Effector memory CD8-positive, alpha-beta T cell (primary cell): ENCODE data around the gene TMEM182.
A peak's percentile ranks its signal among the peaks of the same experiment; 100 is the strongest.

ENCODE experiments used
- ATAC-seq: fragments of 150-1000 bp; cut with Tn5 transposase; replicated peaks from 2 replicates; pipeline ENCODE4 v1.10.0; 2021; ENCODE audit warnings: mild to moderate bottlenecking, moderate library complexity
- DNase-seq, 3 experiments: peaks; one replicate each; pipeline ENCODE4 v3.0.0; 2021
- H3K27ac Mint-ChIP-seq, 2 donors: one replicate each; pipeline ENCODE4 v1.8.0; 2022; ENCODE audit warnings: mild to moderate bottlenecking in 2 of 2, mixed read lengths in 2 of 2, moderate library complexity in 2 of 2
- H3K27me3 Mint-ChIP-seq, 2 donors: one replicate each; pipeline ENCODE4 v1.8.0; 2022; ENCODE audit warnings: mixed read lengths in 2 of 2
- H3K36me3 Mint-ChIP-seq: one replicate; pipeline ENCODE4 v1.8.0; 2022; ENCODE audit warnings: mild to moderate bottlenecking, moderate library complexity, mixed read lengths; ENCODE audit not compliant: insufficient read depth
- H3K4me1 Mint-ChIP-seq, 2 donors: one replicate each; pipeline ENCODE4 v1.8.0; 2022; ENCODE audit warnings: low read depth in 2 of 2, mixed read lengths in 2 of 2
- H3K4me3 Mint-ChIP-seq, 2 donors: one replicate each; pipeline ENCODE4 v1.8.0; 2022; ENCODE audit warnings: mild to moderate bottlenecking in 2 of 2, mixed read lengths in 2 of 2, moderate library complexity in 2 of 2
- H3K9me3 Mint-ChIP-seq, 2 donors: one replicate each; pipeline ENCODE4 v1.8.0; 2022; ENCODE audit warnings: mixed read lengths in 2 of 2
- total RNA-seq, 9 experiments: gene quantifications; one replicate each; lab custom pipeline; 2026; lab: John Stamatoyannopoulos, UW

Gene TMEM182, protein sequence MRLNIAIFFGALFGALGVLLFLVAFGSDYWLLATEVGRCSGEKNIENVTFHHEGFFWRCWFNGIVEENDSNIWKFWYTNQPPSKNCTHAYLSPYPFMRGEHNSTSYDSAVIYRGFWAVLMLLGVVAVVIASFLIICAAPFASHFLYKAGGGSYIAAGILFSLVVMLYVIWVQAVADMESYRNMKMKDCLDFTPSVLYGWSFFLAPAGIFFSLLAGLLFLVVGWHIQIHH
- total RNA-seq = 1.6 to 4.2 (median 3.5) reads per million in 9 experiments

DNA sequence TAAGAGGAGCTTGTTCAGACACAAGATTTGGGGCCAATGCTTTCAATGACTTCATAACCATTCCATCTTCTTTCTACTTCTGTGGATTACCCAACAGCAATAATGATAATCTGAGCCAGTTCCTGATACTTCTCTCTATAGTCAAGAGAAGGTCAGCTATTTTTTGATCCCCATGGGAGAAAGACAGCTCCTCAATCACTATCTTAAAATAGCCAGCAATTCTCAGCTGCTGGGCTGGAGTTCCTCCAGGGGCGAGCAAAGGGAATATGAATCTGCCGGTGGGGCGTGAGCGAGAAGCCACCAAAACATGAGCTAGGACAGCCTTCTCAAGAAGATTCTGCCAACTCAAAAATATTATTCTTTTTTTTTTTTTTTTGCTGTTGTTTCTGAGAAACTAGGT, at the start of gene TMEM182:
TSS of gene TMEM182 (plus strand) at position 269 of the 400 bp plus-strand sequence. CDS start 187 bp downstream, outside the sequence.
- Mint-ChIP-seq H3K4me3 (no peak within 1 kb of the TSS), H3K27ac (no peak within 1 kb of the TSS), H3K9me3 (peaks cover 0 to 2% of the 10 kb centered on the region in 2 donors), H3K36me3 (peaks cover 4% of the 10 kb centered on the region), H3K27me3 (no peaks in the 10 kb centered on the region), H3K4me1 (peaks cover 0 to 5% of the 10 kb centered on the region in 2 donors)
- no peak for ATAC-seq
- no peak for DNase-seq

DNA sequence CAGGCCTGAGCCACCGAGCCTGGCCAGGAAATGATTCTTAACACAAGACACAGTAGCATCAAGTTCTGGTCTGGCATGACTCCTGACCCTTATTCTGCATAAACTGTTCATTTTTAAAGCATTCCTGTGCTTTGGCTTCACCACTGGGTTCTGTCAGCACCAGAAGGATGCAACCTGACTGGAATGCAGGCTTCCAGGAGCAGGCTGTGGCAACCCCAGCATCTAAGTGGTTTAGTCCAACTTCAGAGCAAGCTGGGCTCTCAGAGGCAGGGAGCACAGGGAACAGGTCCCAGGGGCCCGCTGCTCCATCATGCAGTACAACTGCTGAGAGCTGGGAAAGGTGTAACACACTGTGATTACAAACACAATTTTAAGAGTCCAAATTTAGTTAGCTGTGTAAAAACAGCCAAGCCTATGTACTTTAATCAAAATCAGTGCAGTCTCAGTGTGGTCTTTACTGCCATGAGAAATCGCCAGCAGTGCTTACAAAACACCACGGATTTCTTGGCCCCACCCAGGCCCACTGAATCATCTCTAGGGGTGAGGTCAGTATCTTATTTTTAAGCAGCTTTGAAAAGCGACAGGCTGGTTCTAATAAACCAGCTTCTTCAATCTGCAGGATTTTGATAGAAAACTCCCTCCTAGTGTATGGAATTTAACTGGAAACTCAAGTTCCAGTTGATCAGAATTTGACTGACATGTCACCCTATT, 44.4 kb upstream of the TMEM182 start:
- Mint-ChIP-seq H3K4me1 (no peaks in the 10 kb centered on the region), H3K9me3 (no peaks in the 10 kb centered on the region), H3K36me3 (peaks cover 15% of the 10 kb centered on the region), H3K27ac (no peak overlapping the region), H3K27me3 (no peaks in the 10 kb centered on the region), H3K4me3 (no peak overlapping the region)
- ATAC-seq = no peak
- no peak for DNase-seq

DNA sequence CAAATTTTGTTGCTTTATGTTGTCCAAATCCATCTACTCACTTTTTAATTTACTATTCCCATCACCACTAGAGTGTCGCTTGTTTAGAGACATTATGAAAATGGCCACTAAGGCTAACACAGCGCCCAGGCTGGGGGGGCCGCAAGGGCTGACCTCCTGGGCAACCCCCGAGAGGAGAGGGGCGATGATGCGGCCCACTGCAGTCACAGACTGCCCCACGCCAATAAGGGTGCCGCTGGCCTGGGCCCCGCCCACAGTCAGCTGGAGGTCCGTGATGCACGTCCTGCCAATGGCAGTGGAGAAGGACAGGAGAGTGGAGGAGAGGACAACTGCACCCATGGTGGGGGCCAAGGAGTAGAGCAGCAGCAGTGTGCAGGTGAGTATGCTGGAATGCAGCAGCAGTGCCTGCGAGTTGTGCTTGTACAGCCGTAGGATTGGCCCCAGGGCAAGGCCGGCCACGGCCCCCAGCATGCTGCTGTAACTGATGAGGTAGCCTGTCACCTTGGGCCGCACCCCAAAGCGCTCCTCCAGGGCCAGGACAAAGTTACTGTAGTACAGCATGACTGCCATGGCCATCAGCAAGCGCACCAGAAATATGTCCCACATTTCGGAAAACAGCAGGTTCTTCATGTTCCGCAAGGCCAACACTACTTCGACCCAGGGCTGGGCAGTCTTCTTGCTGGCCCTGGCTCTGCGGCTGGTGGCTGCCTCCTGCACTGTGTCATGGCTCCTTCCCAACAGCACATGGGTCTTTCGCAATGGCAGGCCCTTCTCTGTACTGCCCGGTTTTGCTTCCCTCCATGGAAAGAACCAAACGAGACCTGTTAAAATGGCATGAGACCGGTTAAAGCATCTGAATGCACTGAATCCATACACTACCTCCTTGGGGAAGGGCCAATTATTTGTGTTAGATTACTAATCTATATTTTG, 43.2 kb upstream of the TMEM182 start:
- ATAC-seq (no peak), DNase-seq (no peak)
- Mint-ChIP-seq H3K27me3 (no peaks in the 10 kb centered on the region), H3K4me3 (no peak overlapping the region), H3K9me3 (no peaks in the 10 kb centered on the region), H3K36me3 (peaks cover 27% of the 10 kb centered on the region), H3K4me1 (no peaks in the 10 kb centered on the region), H3K27ac (no peak overlapping the region)

DNA sequence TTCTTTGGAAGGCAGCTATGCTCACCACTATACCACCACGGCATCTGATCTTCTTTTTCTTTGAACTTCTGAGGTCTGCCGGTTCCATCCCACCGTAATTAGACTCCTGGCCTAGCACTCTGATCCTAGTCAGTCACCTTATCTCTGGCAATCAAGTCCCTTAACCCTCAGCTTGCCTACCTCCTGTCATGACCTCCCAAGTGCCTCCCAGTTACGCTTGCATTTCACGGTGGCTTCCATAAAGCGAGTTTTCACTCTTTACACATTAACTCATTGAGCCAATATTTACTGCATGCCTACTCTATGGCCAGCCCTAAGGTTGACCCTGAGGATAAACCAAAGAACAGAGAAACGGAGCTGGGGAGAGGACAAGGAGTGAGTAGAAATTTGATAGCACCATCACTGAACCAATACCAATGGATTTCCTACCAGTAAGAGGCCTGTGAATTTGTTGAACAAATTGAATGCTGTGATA, 37.8 kb upstream of the TMEM182 start:
- ATAC-seq (no peak), DNase-seq (no peak)
- Mint-ChIP-seq H3K4me1 (no peaks in the 10 kb centered on the region), H3K27me3 (no peaks in the 10 kb centered on the region), H3K9me3 (no peaks in the 10 kb centered on the region), H3K36me3 (peaks cover 52% of the 10 kb centered on the region), H3K4me3 (no peak overlapping the region), H3K27ac (no peak overlapping the region)

DNA sequence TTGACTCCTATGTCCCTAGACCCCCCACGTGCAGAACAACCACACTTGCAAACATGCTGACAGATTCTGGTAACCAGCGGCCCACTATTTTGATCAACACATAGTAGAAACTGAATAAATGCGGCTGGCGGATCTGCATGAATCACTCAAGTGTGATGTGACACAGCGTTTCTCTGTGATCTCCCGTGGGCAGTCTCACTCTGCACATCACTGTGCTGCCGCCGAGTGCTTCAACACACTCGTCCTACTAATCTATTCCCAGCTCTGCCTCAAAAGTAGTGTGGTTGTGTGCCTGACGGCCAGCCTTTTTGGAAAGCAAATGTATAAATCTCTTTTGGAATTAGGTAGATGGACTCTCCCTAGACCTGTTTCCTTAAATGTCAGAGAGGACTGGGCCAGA, 37.3 kb upstream of the TMEM182 start:
- Mint-ChIP-seq H3K9me3 (no peaks in the 10 kb centered on the region), H3K27ac (no peak overlapping the region), H3K4me1 (no peaks in the 10 kb centered on the region), H3K36me3 (peaks cover 52% of the 10 kb centered on the region), H3K27me3 (no peaks in the 10 kb centered on the region), H3K4me3 (no peak overlapping the region)
- DNase-seq (no peak), ATAC-seq (no peak)

DNA sequence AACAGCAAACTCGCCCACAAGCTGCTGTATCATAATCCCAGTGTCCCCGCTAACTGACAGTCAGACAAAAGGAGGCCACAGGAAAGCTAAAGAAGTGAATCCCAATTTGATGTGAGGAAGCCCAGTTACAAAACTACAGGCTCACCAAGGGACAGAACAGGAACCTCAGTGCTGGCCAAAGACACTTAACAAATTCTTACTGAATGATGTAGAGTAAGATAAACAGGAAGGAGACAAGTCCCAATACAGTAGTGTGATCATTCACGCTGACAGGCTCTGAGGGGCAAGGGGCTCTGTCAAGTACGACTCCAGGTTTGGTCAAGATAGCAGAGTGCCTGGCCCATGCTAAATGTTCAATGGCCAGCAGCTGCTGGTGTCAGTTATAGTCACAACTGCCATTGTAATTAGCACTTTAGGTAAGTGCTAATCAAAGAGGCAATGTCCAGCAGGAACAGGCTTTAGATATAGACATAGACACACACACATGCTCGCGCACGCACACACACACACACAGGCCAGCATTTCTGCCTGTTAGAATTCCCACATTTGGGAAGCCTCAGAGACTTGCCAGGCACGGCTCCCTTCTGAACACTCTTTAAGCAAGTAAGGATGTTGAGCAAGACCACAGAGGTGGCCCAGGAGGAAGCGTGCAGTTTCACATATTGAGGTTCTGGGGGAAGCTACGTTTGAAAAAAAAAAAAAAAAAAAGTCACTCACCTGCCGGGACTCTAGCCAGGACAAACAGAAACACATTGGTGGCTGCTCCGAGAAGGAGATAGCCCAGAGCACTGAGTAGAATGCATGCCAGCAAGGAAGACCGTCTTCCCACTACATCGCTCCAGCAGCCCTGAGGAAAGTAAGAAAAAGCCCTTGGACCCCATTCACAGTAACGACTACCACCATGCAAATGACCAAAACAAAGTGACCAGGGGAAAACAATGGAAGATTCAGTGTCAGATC, 35.4 kb upstream of the TMEM182 start:
- no peak for ATAC-seq

DNA sequence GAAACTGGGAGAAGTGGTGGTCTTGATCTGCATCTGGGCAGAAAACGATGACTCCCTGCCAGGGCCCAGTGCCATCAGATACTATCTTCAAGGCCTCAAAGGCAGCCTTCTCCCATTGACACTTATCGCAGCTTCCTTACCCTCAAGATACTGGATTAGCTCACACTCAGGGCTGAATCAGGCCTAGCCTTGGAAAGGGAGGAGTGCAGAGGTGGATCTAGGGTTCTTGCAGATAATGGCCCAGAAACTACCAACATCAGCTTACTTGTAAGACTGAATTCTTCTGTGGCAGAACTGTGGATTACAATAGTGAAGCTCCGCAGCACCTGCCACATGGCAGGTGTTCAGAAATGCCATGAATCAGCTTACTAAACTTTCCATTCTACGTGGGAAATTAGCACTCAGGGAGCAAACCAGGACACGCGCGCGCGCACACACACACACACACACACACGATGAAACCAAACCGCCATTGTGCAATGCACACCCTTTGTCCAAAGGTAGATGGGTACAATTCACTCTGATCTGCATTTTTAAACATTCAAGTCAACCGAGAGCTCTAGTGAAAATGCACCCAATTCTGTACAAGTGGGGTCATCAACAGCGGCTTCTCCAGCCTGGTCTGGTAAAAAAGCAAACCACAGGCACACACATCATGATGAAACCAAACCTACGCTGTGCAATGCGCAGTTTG, 26.3 kb upstream of the TMEM182 start:
- DNase-seq (no peak), ATAC-seq (no peak)
- H3K4me1 Mint-ChIP-seq = peaks cover 32% of the 10 kb centered on the region in 2 donors
- H3K27me3 Mint-ChIP-seq = no peaks in the 10 kb centered on the region
- peak overlapping the region; percentile 90 to 92 for H3K27ac Mint-ChIP-seq
- H3K9me3 Mint-ChIP-seq = no peaks in the 10 kb centered on the region
- H3K4me3 Mint-ChIP-seq = peak overlapping the region; percentile 94 to 97
- peaks cover 13% of the 10 kb centered on the region for H3K36me3 Mint-ChIP-seq

More for the DNA sequence above, 35.4 kb upstream of the TMEM182 start:
- Mint-ChIP-seq H3K9me3 (no peaks in the 10 kb centered on the region), H3K36me3 (peaks cover 60% of the 10 kb centered on the region), H3K27me3 (no peaks in the 10 kb centered on the region), H3K27ac (peak overlapping the region in 1 of 2 donors; percentile 10), H3K4me3 (no peak overlapping the region), H3K4me1 (no peaks in the 10 kb centered on the region)
- DNase-seq = no peak

DNA sequence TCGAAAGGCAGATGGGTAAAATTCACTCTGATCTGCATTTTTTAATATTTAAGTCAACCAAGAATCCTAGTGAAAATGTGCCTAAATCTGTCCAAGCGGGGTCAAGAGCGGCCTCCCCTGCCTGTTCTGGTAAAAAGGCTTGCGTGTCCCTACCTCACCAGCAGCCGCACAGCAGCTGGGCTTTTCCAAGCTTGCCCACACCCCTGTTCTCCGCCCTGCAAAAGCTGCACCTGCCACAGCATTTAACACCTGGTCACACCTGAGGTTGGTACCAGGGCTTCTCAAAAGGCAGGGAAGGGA, 25.8 kb upstream of the TMEM182 start:
- peak in 1 of 3 experiments; percentile 23 for DNase-seq
- Mint-ChIP-seq H3K36me3 (peaks cover 8% of the 10 kb centered on the region), H3K27me3 (no peaks in the 10 kb centered on the region), H3K27ac (peak overlapping the region; percentile 90 to 92), H3K4me3 (peak overlapping the region; percentile 94 to 97), H3K4me1 (peaks cover 32% of the 10 kb centered on the region in 2 donors), H3K9me3 (no peaks in the 10 kb centered on the region)
- no peak for ATAC-seq

DNA sequence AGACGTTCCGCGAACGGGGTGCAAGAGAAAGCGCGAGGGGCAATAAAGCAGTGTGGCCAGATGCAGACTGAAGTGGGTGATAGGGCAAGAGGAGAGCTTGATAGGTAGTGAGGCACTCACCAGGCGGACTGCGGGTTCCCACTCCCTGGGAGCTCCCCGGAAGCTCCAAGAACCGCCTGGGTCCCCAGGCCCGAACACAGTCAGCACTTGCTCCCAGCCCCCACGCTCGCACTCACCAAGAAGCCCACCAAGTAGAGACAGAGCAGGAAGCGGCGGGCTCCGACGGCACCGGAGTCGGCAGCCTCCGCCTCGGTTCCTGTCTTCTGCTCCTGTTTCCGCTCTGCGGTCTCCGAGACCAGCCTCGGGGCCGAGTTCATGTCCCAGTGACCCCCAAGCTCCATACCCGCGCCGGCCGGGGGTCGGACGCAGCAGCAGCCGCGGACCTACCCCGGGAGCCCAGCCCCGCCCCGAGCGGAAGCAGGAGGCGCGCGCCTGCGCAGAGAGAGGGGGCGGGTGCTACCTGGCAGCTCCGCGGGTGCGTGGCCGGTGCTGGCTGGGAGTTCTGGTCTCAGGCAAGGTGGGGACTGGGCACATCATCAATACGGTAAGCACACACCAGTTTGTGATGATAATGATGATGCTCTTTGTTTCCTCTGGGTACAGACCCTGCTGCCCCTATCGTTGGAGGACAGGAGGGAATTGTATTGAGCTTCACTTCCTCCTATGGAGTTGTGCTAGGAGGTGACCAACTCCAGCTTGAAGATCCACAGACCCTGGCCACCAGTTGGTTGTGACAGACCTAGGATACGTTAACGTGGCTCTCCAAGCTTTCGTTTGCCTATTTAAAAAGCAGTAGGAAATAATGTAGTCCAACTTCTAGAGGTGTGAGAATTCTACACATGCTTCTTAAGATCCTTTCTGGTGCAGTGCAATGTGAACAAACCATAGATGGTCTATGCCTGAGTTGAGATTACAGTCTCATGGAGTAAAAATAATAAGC, 25.1 kb upstream of the TMEM182 start:
- peak; percentile 76 to 81 (median 78) for DNase-seq
- H3K9me3 Mint-ChIP-seq = no peaks in the 10 kb centered on the region
- ATAC-seq = peak; percentile 88
- H3K27ac Mint-ChIP-seq = peak overlapping the region; percentile 90 to 92
- peak overlapping the region; percentile 94 to 97 for H3K4me3 Mint-ChIP-seq
- H3K4me1 Mint-ChIP-seq = peaks cover 32% of the 10 kb centered on the region in 2 donors
- H3K27me3 Mint-ChIP-seq = no peaks in the 10 kb centered on the region
- peaks cover 7% of the 10 kb centered on the region for H3K36me3 Mint-ChIP-seq

DNA sequence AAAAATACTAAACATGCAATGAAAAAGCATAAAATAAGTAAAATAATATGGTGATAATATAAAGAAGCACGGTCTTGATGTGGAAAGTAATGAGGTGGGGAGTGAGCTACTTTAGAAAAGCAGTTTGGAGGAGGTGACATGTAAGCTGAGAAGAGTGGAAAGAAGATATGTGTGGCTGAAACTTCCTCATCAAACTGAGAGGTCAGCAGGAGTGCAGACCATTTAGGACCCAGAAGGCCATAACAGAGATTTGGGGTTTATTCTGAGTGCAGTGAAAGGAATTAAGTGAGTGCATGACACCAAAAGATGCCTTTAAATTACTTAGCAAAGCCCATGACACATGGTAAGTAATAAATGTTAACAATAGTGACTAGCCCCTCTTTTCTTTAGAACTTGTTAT, 24.4 kb upstream of the TMEM182 start:
- ATAC-seq (no peak), DNase-seq (no peak)
- Mint-ChIP-seq H3K4me3 (peak overlapping the region; percentile 94 to 97), H3K4me1 (peaks cover 32% of the 10 kb centered on the region in 2 donors), H3K27me3 (no peaks in the 10 kb centered on the region), H3K9me3 (no peaks in the 10 kb centered on the region), H3K36me3 (peaks cover 7% of the 10 kb centered on the region), H3K27ac (peak overlapping the region in 1 of 2 donors; percentile 90)

DNA sequence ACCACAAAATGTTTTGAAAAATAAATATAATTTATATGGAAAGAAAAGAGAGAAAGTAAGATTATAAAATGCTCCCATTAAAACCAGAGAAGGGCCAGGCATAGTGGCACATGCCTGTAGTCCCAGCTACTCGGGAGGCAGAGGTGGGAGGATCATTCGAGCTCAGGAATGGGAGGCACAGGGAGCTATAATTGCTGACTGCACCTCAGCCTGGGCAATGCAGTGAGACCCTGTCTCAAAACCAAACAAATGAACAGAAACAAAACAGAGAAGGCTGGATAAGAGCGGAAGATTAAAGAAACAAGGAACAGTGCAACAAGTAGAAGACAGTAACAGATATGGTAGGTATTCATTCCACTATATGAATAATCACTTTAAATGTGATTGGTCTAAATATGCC, 18.6 kb upstream of the TMEM182 start:
- H3K4me1 Mint-ChIP-seq = peaks cover 0 to 4% of the 10 kb centered on the region in 2 donors
- H3K9me3 Mint-ChIP-seq = no peaks in the 10 kb centered on the region
- ATAC-seq = no peak
- H3K27ac Mint-ChIP-seq = no peak overlapping the region
- no peak for DNase-seq
- H3K27me3 Mint-ChIP-seq = no peaks in the 10 kb centered on the region
- no peak overlapping the region for H3K4me3 Mint-ChIP-seq
- H3K36me3 Mint-ChIP-seq = no peaks in the 10 kb centered on the region
